Keratinocyte (primary cell): ENCODE measurements around the gene ARMC3.

Experiments
- EZH2 ChIP-seq: IDR thresholded peaks from one replicate; pipeline ENCODE4 v1.6.1; 2012; ENCODE audit warnings: inconsistent platforms, mild to moderate bottlenecking, low read length, moderate library complexity
- TF ChIP-seq, protein P1 (sequence below), 3 experiments: IDR thresholded peaks in 1 of 3; conservative IDR thresholded peaks in 1 of 3; optimal IDR thresholded peaks in 1 of 3; 2 replicates in 2 of 3; 3 replicates in 1 of 3; pipeline versions ENCODE3 to v1.5.1; 2011; ENCODE audit warnings: low read length in 3 of 3, mild to moderate bottlenecking in 3 of 3, moderate library complexity in 2 of 3, control low read depth in 1 of 3, inconsistent platforms in 1 of 3; ENCODE audit not compliant: insufficient read depth in 2 of 3; ENCODE audit errors: extremely low read depth in 1 of 3

DNA sequence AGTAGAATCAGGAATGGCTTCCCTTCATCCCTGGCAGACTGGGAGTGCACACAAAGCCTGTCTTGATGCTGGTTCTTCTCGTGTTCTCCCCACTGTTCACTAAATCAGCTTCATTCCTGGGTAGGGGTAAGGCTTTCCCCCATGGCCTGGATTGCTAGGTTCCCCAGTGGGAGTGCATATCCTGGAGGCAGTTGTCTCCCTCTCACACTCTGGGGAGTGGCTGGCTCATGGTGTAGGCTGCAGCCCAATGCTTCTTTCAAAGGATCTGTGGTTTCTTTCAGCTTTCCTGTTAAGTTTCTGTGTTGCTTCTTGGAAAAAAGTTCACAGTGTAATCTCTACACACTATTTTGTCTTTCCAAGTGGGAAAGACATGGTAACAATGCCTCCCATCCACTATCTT is 32.6 kb upstream of the ARMC3 start:
- TF ChIP-seq, protein P1, sequence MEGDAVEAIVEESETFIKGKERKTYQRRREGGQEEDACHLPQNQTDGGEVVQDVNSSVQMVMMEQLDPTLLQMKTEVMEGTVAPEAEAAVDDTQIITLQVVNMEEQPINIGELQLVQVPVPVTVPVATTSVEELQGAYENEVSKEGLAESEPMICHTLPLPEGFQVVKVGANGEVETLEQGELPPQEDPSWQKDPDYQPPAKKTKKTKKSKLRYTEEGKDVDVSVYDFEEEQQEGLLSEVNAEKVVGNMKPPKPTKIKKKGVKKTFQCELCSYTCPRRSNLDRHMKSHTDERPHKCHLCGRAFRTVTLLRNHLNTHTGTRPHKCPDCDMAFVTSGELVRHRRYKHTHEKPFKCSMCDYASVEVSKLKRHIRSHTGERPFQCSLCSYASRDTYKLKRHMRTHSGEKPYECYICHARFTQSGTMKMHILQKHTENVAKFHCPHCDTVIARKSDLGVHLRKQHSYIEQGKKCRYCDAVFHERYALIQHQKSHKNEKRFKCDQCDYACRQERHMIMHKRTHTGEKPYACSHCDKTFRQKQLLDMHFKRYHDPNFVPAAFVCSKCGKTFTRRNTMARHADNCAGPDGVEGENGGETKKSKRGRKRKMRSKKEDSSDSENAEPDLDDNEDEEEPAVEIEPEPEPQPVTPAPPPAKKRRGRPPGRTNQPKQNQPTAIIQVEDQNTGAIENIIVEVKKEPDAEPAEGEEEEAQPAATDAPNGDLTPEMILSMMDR (optimal IDR thresholded peaks at IDR 0.05 in 1 of 3, IDR thresholded peaks at IDR 0.05 in 1 of 3, conservative IDR thresholded peaks at IDR 0.05 in 1 of 3; ENCODE audit: extremely low read depth in 1 of 3, insufficient read depth in 2 of 3, low read length in 3 of 3) = no peak
- no peak for TF ChIP-seq EZH2
